ENCODE data around the gene DTX3. TPM values are rescaled to one million over a fixed set of nuclear protein-coding genes. Genes with fewer than 3 reads are reported as not detected.
A peak's percentile ranks its signal among the peaks of the same experiment; 100 is the strongest.
"Not testable (repeated sequence)": the region's sequence is repeated elsewhere in the genome, so short reads cannot be mapped to it uniquely, and the experiment has no call there.

The DTX3 gene
- total RNA-seq, 1 donor from 2014 or later: 43.7 TPM

DNA sequence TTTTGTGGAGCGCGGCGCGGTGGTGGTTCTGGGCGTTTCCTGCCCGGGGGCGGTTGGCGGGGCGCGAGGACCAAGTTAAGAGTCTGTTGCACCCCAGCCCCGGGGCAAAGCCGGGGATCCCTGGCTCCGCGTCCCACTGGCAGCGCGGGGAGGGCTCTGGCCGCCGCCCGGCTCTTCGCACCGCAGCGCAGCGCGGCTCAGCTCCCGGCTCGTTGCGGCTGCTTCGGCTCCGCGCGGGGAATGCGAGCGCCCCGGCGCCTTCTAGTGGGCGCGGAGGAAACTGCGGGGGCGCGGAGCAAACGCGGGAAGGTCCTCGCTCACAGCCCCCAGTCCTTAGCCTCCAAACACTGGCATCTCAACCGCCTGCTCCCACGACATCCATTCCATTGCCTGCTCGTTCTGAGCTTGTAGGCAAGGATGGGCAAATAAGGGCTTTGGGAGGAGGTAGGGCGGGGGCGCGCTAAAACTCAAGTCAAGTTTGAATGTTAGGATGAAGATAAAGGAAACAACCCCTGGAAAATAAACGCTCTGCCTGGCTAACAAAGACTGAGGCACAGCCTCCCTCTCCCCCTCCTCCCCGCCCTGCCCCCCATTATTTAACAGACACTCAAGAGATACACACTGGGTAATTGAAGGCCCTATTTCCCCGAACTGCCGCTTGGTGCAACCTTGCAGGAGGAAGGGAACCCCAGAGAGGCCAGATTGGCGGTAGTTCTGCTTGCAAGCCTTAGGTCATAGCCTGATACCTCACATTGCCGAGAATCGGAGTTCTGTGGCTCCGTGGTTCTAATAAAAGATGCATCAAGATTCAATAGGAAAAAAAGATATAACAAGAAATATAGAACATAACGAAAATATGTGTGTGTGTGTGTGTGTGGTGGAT lies 28.6 kb downstream of the DTX3 start, which contains the start of gene B4GALNT1:
TSS of gene B4GALNT1 (minus strand) at position 244 of the 883 bp plus-strand sequence. CDS start 1,069 bp downstream, outside the sequence.
- H3K27me3 Mint-ChIP-seq (ENCODE audit: unreplicated experiment): peaks cover 16% of the 10 kb centered on the region
- H3K36me3 Mint-ChIP-seq (ENCODE audit: low read depth, unreplicated experiment): no peaks in the 10 kb centered on the region
- H3K4me3 Mint-ChIP-seq (ENCODE audit: unreplicated experiment): no peak within 1 kb of the TSS
- H3K9me3 Mint-ChIP-seq (ENCODE audit: unreplicated experiment): no peaks in the 10 kb centered on the region
- peak; percentile 83 for DNase-seq (ENCODE audit: low spot score)
- H3K4me1 Mint-ChIP-seq (ENCODE audit: unreplicated experiment): peaks cover 3% of the 10 kb centered on the region
- TF ChIP-seq, protein P1, sequence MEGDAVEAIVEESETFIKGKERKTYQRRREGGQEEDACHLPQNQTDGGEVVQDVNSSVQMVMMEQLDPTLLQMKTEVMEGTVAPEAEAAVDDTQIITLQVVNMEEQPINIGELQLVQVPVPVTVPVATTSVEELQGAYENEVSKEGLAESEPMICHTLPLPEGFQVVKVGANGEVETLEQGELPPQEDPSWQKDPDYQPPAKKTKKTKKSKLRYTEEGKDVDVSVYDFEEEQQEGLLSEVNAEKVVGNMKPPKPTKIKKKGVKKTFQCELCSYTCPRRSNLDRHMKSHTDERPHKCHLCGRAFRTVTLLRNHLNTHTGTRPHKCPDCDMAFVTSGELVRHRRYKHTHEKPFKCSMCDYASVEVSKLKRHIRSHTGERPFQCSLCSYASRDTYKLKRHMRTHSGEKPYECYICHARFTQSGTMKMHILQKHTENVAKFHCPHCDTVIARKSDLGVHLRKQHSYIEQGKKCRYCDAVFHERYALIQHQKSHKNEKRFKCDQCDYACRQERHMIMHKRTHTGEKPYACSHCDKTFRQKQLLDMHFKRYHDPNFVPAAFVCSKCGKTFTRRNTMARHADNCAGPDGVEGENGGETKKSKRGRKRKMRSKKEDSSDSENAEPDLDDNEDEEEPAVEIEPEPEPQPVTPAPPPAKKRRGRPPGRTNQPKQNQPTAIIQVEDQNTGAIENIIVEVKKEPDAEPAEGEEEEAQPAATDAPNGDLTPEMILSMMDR (IDR thresholded peaks at IDR 0.05; ENCODE audit: unreplicated experiment): peak; percentile 74
- no peak within 1 kb of the TSS for H3K27ac Mint-ChIP-seq (ENCODE audit: unreplicated experiment)

DNA sequence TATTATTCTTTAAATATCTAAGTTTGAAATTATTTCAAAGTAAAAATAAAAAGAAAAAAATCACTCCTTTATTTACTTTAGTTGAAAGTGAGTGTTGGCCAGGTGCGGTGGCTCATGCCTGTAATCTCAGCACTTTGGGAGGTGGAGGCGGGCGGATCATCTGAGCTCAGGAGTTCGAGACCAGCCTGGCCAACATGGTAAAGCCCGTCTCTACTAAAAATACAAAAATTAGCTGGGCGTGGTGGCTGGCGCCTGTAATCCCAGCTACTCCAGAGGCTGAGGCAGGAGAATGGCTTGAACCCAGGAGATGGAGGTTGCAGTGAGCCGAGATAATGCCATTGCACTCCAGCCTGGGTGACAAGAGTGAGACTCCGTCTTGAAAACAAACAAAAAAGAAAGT lies 32.1 kb downstream of the DTX3 start:
- H3K4me3 Mint-ChIP-seq (ENCODE audit: unreplicated experiment); DNase-seq (ENCODE audit: low spot score); H3K36me3 Mint-ChIP-seq (ENCODE audit: low read depth, unreplicated experiment); H3K27me3 Mint-ChIP-seq (ENCODE audit: unreplicated experiment); H3K9me3 Mint-ChIP-seq (ENCODE audit: unreplicated experiment); H3K27ac Mint-ChIP-seq (ENCODE audit: unreplicated experiment); H3K4me1 Mint-ChIP-seq (ENCODE audit: unreplicated experiment): not testable (repeated sequence)

DNA sequence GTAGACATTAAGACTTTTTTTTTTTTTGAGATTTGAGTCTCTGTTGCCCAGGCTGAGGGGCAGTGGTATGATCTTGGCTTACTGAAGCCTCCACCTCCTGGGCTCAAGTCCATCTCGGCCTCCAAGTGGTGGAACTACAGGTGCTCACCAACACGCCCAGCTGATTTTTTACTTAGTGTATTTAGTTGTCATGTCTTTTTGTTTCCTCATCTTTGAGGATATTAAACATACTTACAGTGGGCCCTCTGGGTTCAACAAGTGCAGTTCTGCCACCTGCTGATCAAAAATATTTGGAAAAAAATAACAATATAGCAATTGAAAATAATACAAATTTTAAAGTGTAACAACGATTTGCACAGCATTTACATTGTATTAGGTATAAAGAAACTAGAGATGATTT lies 32.7 kb downstream of the DTX3 start:
- no peak overlapping the region for H3K4me3 Mint-ChIP-seq (ENCODE audit: unreplicated experiment)
- no peak overlapping the region for H3K27ac Mint-ChIP-seq (ENCODE audit: unreplicated experiment)
- DNase-seq (ENCODE audit: low spot score): no peak
- TF ChIP-seq, protein P1 (IDR thresholded peaks at IDR 0.05; ENCODE audit: unreplicated experiment): no peak
- H3K27me3 Mint-ChIP-seq (ENCODE audit: unreplicated experiment): no peaks in the 10 kb centered on the region
- H3K4me1 Mint-ChIP-seq (ENCODE audit: unreplicated experiment): no peaks in the 10 kb centered on the region
- no peaks in the 10 kb centered on the region for H3K9me3 Mint-ChIP-seq (ENCODE audit: unreplicated experiment)
- no peaks in the 10 kb centered on the region for H3K36me3 Mint-ChIP-seq (ENCODE audit: low read depth, unreplicated experiment)

DNA sequence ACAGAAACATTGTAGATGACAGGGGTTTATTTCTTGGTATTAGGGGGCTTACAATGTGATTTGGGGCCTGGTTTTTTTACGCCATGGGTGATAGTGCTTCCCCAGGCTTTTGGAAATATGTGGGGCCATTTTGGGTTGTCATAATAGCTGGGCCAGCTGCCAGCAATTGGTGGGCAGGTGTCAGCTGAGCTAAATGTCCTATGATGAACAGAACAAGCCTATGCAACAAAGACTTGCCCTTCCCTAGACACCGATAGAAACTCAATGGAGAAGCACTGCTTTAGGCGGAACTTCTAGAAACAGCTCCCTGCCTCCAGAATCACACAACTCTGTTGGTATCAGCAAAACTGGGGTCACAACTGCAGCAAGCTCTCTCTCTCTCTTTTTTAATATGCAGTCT lies 33.5 kb downstream of the DTX3 start:
- DNase-seq (ENCODE audit: low spot score): no peak
- Mint-ChIP-seq H3K36me3 (ENCODE audit: low read depth, unreplicated experiment) (no peaks in the 10 kb centered on the region), H3K9me3 (ENCODE audit: unreplicated experiment) (no peaks in the 10 kb centered on the region), H3K4me3 (ENCODE audit: unreplicated experiment) (no peak overlapping the region), H3K27me3 (ENCODE audit: unreplicated experiment) (no peaks in the 10 kb centered on the region), H3K27ac (ENCODE audit: unreplicated experiment) (no peak overlapping the region), H3K4me1 (ENCODE audit: unreplicated experiment) (no peaks in the 10 kb centered on the region)
- TF ChIP-seq, protein P1 (IDR thresholded peaks at IDR 0.05; ENCODE audit: unreplicated experiment): no peak

DNA sequence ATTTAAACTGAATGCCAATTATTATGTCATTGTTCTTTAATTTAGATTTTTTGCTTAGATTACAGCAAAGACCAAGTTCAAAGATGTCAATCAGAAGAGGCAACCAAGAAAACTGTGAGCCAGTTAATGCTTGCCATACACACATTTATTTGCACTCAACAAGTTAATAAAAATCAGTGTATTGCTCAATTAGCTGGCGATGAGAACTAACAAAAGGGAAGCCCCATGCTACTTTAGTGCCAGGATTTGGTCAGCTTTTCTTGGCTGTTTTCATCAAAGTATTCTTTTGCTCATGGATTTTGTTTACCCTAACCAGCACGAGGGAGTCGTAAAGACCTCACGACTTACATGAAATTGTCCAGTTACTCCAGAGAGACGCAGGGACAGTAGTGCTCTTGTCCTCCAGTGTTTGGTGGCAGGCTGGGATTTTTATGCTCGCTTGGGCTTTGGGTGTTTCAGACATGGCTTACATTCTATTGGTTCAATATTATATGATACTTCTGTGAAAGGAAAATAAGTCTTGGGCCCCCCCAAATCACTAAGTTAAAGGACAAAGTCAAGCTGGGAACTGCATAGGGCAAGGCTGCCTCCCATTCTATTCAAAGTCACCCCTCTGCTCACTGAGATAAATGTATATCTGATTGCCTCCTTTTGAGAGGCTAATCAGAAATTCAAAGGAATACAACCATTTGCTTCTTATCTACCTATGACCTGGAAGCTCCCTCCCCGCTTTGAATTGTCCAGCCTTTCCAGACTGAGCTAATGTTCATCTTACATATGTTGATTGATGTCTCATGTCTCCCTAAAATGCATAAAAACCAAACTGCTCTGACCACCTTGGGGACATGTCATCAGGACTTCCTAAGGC lies 35.8 kb downstream of the DTX3 start:
- no peaks in the 10 kb centered on the region for H3K4me1 Mint-ChIP-seq (ENCODE audit: unreplicated experiment)

More for the DNA sequence above, 35.8 kb downstream of the DTX3 start:
- no peak for DNase-seq (ENCODE audit: low spot score)
- TF ChIP-seq, protein P1 (IDR thresholded peaks at IDR 0.05; ENCODE audit: unreplicated experiment): no peak
- Mint-ChIP-seq H3K4me3 (ENCODE audit: unreplicated experiment) (no peak overlapping the region), H3K9me3 (ENCODE audit: unreplicated experiment) (no peaks in the 10 kb centered on the region), H3K27me3 (ENCODE audit: unreplicated experiment) (no peaks in the 10 kb centered on the region), H3K27ac (ENCODE audit: unreplicated experiment) (no peak overlapping the region), H3K36me3 (ENCODE audit: low read depth, unreplicated experiment) (no peaks in the 10 kb centered on the region)
